Pulmonary artery endothelial cell (primary cell): ENCODE results near the gene ANKRD52. TPM values are rescaled to one million over a fixed set of nuclear protein-coding genes. Genes with fewer than 3 reads are reported as not detected.

ENCODE experiments used
- DNase-seq: peaks from one replicate; pipeline ENCODE4 v3.0.0-alpha.2; 2011; ENCODE audit warnings: low read depth, low spot score
- total RNA-seq: library from RNA; depleted of rRNA; stranded (reverse); fragments of >200 nt; gene quantifications from 2 replicates; pipeline ENCODE4 v1.2.3, GENCODE V29; 2014

The ANKRD52 gene
- total RNA-seq, 1 donor from 2014 or later: 13.1 TPM

DNA sequence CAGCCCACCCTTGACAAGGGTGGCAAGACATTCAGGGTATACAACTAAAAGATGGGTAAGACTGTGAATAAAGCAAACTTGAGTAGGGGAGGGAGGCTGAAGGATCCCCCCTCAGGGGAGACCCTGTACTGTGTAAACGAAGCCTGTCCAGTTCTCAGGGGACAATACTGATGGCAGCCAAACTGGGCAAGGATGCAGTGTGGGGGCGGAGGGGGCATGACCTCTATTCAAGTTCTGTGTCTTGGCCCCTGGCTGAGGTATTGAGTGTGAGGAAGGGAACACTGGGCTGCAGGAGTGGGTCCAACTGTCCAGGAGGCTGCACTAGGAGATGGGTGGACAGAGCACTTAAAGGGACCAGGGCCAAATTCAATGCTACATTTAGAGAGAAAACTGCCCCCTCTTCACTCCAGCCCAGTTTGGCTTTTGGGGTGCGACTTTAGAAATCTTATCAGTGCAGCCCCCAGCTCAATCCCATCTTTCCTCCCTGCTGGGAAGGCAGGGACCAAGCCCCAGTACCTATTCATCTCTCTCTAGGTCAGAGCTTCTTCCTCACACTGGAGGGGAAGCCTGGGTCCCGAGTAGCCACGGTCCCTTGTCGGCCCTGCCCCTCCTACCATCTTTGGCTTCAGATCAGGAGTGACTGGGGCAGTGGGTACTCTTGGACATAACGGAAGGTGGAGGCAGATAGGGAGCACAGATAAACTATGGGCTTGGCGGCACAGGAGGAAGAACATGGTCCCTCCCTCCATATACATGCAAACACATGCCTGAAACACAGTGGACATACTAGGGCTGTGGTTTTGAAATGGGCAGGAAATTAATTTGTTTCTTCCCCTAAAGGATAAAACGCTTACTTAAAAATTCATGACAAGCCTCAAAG lies 16.5 kb downstream of the ANKRD52 start:
- DNase-seq: no peak

DNA sequence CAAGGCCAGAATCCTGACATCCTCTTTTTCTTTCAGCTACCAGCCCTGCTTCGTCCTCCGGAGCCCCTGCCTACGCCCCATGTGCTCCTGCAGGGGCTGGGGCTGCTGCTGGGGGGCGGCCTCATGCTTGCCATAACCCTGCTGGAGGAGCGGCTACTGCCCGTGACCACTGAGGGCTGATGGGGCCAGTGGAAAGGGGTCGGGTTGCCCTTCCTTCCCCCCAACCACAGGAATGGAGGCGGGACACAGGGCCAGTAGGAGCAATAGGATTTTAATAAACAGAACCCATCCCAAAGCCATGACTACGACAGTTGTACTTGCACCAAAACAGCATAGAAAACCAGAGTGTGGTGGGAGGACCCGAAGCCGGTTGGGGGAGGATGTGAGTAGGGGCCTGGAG lies 20.6 kb downstream of the ANKRD52 start:
- no peak for DNase-seq

DNA sequence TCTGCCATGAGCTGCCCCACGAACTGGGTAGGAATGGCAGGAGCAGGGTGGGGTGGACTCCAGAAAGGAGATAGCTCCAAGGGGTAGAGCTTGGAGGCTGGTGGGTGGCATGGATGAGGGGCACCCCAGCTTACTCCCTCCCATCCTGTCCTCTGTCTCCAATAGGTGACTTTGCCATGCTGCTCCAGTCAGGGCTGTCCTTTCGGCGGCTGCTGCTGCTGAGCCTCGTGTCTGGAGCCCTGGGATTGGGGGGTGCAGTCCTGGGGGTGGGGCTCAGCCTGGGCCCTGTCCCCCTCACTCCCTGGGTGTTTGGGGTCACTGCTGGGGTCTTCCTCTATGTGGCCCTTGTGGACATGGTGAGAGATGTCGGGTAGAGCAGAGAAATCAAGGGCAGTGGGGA lies 21.2 kb downstream of the ANKRD52 start:
- no peak for DNase-seq

- DNase-seq: no peak
Observed at GRCh38 chr12:56236091-56236490, 22.1 kb downstream of the ANKRD52 start.

- no peak for DNase-seq
Observed at GRCh38 chr12:56234746-56235436, 23.3 kb downstream of the ANKRD52 start.

GRCh38 chr12:56231184-56231582 lies 27.0 kb downstream of the ANKRD52 start:
- DNase-seq: no peak

DNA sequence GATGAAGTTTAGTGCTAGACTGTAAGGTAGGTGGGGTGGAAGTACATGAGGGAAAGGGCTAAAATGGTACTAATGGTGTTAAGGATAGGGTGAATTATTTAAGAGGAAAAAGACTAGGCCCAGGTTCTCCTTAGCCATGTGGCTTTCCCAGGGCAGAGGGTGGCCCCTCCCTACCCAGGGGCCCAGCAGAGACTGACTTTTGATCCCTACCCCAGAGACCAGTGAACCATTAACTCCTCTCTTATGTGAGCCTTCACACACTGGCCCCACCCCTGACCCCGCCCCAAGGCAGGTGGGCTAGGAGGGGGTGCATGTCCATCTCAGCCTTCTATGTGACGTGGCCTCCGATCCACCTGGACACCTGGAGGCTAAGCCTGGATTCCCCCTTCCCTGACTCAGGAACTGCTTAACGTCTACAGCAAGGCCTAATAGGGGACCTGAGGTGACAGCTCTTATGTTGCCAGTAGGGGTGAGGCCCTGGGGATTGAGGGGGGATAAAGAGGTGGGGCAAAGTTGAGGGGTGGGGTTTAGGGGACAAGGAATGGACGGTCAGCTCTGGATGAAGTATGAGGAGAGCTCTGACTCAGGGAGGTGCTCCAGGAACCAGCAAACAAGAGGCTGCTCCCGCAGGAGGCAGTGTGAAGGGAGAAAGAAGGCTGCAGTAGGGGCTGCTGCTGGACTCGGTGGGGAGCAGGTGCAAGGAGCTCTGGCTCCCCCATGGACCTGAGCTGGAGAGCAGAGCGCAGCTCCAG lies 27.6 kb downstream of the ANKRD52 start:
- no peak for DNase-seq

DNA sequence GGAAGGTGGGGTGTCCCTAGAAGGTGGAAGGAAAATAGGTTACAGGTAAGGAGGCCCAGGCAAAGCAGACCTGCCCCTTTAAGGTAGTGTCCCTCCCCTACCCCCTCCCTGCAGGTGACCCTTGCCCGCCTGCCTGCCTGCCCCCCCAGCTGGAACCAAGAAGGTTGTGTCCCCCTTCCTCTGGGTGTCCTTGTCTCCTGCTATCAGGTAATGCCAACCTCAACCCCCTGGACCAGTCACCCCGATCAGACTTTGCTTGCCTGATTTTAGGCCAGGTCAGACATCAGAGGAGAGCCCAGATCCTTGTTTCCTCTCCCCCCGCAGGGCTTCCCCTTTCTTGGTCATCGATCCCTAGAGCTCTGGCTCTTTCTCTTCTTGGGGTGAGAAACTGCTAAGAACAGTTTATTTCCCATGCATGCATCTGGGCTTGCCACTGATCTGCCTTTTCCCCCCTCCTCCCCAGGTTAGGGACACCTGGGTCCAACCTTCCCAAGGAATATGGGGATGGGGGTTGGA lies 28.2 kb downstream of the ANKRD52 start, which contains the start of gene SLC39A5:
TSS of gene SLC39A5 (plus strand) at position 136 of the 516 bp plus-strand sequence. CDS start 1,224 bp downstream, outside the sequence.
- DNase-seq: no peak

DNA sequence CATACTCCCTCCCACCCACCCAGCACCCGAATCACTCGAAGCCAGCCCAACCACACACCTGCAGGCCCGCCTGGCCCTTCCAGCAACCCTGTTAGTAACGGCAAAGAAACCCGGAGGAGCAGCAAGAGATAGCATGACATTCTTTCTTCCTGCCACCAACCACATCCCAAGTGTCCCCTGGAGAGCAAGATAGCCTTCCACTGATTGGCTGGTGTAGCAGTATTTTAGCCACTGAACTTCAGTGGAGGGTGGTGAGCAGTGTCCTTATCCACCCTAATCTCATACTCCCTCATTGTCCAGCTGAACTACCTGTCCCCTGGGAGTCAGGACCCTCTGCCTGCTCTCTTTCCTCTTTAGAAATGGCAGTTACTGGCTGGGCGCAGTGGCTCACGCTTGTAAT lies 29.1 kb downstream of the ANKRD52 start:
- no peak for DNase-seq

DNA sequence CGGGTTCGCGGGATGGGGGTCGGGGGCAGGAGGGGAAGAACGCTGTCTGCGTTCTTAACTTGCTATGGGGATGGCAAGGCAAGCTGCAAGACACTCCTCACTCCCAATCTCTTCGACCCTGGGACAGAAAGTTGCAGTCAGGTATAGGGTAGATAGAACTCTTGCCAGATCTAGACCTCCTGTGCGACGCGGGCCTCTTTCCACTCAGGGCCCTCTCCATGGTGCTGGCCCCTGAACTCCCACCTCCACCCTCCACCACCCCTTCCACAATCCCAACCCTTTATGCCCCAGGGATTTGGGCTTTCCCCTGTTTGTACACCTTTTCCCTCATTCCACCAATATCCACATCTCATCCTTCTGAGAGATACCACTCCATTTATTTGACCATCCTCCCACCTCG lies 33.2 kb downstream of the ANKRD52 start:
- no peak for DNase-seq

- peak; percentile 92 for DNase-seq
Observed at GRCh38 chr12:56224102-56224701, 34.0 kb downstream of the ANKRD52 start, which contains the start of gene NABP2. NABP2 (plus strand) TSS chr12:56224342; CDS start chr12:56224857, 515 bp downstream.

DNA sequence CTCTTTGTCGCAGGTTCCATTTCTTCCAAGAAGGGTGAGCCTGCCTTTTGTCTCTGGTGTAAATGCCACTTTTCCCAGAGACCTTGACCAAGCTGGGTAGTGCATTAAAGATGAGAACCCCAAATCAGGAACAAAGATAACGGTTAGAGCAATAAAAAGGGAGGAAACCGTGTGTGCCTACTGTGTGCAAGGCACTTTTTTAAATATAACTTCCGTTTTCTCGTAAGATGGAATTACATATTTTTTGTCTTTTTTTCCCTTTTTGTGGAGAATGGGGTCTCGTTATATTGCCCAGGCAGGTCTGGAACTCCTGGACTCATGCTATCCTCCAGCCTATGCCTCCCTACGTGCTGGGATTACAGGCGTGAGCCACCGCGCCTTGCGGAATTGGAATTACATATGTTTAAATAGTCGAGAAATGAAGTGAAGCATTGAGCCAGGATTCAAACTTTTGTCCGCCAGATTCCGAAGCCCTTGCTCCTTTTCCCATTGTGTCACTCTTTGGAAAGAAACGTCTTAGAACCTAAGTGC lies 34.5 kb downstream of the ANKRD52 start:
- DNase-seq: no peak

- no peak for DNase-seq
Observed at GRCh38 chr12:56222531-56222895, 35.7 kb downstream of the ANKRD52 start.

DNA sequence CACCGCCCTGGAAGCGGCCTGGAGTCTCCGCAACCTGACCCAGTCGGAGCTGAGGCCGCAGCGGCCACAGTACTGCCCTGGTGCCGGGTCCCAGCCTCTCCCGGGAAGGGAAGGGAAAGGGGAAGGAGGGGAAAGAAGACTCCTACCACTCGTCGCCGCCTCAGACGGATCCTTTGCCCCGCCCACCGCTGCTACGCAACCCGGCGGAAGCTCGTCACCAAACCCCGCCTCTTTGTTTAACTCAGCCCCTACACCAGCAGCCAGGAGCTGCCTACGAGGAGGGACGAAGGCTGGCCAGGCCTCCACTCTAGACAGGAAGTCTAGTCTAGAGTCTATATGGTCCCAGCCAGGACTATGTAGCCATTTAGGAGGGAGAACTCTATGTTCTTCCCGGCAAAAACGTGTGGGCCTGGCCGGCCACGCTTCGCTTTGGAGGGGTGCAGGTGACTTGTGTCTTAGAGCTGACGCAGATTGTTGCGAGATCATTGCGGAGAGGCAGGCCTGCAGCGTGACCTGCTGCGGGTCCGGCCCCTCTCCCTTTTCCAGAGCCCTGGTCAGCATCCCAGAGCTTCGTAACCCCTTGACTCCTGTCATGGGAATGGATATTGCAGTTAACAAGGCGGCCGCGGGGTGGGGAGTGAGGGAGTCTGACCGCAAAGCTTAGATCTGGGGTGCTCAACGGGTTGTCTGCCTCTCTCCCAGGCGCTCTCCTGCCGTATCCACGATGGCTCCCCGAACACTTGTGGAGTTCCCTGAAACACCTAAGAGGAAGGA lies 36.2 kb downstream of the ANKRD52 start, which contains the start of gene RNF41:
TSS of gene RNF41 (minus strand) at position 166 of the 774 bp plus-strand sequence. CDS start 7,875 bp downstream, outside the sequence.
- peak; percentile 88 for DNase-seq

DNA sequence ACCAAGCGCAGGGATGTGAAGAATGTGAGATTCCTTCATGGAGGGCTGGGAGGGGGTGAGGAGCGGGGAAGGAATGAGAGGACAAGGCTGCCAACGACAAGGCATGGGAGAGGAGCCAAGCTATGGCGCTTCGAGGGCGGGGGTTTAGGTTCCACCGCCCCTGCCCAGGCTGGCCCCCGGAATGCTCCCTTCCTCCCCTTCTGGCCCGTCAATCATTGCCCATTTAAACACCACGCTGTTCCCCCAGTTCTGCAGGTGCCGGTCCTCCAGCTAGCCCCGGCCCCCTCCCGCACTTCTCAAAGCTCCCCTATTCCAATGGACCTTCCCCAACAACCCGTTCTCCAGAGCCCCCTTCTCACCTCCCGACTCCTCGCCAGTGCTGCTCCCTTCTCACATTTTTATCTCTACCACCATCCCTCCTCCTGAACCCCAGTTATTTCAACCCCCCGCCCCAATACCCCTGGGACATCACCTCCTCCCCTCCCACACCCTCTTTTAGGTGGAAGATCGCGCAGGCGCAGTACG lies 36.9 kb downstream of the ANKRD52 start:
- no peak for DNase-seq

DNA sequence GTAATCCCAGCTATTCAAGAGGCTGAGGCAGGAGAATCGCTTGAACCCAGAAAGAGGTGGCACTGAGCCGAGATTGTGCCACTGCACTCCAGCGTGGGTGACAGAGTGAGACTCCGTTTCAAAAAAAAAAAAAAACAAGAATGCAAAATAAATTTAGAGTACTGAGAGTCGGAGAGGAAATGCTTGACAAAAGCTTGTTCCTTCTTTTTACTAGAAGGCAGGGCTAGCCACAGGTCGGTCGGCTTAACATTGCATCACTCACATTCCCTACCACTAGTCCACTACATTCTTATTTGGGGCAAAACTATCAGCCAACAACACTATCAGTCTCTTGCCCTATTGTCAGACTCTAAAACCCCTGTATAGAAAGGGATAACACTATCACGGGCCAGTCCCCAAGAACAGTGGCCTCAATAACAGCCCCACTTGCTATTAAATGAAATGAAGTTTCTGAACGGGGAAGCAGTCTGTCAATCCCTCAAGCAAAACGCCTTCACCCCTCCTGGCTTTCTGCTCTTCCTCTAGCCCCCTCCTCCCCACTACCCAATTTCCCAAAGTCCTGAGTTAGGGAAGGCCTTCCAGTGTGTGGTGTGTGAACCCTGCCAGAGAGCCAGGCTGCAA lies 37.5 kb downstream of the ANKRD52 start:
- no peak for DNase-seq

GRCh38 chr12:56219840-56220239 lies 38.3 kb downstream of the ANKRD52 start:
- DNase-seq: no peak

DNA sequence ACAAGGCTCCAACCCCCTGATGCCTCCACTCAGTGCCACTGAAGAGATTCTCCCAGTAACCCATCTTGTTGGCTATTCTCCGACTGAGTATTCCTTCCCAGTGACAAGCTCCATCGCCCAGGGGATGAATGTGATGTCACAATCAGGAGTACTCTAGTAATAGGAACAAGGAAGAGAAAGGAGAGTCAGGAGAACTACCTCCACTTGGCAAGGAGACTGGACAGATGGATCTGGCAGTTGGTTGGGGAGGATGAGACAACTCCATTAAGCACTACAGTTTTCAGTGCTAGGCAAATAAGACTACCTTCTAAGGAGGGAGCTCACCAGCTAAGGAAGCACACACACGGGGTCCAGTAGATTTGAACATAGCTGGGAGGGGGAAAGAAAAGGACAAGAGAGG lies 41.7 kb downstream of the ANKRD52 start:
- no peak for DNase-seq

DNA sequence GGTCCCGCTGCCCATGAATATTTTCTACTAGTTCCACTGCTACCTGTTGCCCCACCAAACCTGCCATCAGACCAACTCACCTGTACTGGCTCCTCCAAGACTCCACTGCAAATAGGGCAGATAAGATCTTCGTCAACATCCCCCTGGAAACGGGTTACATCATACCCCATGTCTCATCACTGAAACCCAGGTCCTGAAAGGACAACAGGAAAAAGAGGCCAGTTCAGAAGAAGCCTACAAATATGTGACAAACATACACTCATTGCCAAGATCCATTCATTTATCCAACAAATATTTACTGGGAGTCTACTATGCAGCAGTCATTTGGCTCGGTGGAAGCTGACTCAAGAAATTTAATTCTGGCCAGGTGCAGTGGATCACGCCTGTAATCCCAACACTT lies 44.3 kb downstream of the ANKRD52 start:
- DNase-seq: no peak
